Coronary artery (tissue), 2 donors: ENCODE measurements around the gene POFUT2.

Source experiments
- DNase-seq: peaks from one replicate; pipeline ENCODE4 v3.0.0-alpha.2; 2017; ENCODE audit warnings: low spot score
- H3K27ac ChIP-seq, 2 donors: fragments of 200-600 bp; sonication (generic); one replicate each; pipeline ENCODE4 v1.5.1; 2016 to 2019
- H3K4me3 ChIP-seq: fragments of 200-600 bp; sonication (generic); 2 replicates; pipeline ENCODE4 v1.5.1; 2016; ENCODE audit warnings: mild to moderate bottlenecking, moderate library complexity
- CTCF ChIP-seq: fragments of 200-600 bp; sonication (generic); IDR thresholded peaks from one replicate; pipeline ENCODE4 v1.5.1; 2019; ENCODE audit warnings: antibody characterized with exemption

POFUT2 gene

DNA sequence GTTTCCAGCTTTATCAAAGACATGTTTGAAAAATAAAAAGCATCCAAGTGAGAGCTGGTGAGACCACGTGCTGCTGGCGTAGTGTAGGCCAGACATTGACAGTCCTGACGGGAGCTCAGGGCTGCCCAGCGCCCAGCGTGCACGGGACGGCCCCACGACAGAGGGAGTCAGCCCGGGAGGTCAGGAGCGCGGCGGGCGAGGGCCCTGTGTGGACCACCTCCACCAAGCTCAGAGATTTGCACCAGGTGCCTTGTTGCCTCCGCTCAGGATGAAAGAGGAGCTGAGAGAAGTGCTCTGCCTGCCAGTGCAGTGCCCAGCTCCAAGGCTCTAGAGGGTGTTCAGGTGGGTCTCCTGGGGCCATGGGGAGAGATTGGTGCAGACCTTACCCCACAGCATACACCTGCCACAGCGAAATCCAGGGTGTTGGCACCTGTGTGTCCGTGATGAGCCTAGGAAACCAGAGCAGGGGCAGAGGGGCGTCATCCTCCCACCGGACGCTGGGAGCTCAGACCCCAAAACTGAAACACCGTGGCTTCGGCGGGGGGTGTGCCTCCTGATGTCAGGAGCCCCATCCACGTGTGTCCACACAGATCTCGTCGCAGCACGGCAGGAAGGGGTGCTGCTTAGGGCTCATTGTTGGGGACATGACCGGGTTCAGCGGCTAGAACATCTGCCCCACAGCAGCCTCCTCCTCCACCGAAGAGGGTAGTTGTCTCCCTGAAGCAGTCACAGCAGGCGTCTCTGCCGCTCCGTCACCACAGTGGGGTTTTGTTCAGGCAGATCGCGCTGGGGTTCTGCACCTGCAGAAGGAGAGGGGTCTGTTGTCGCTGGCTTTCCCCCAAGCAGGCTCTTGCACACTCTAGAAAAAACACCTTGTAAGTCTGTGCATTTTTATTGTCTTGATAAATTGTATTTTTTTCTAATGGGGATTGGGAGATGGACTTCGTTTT, 64.2 kb downstream of the POFUT2 start:
- no peak overlapping the region for H3K4me3 ChIP-seq
- TF ChIP-seq CTCF = no peak
- no peak for DNase-seq
- no peak overlapping the region for H3K27ac ChIP-seq

- TF ChIP-seq CTCF = no peak
- DNase-seq = no peak
Measured at GRCh38 chr21:45222001-45222400, 65.7 kb downstream of the POFUT2 start.

GRCh38 chr21:45220714-45221490, 66.8 kb downstream of the POFUT2 start:
- H3K4me3 ChIP-seq = no peak overlapping the region
- peak overlapping the region in 1 of 2 donors; percentile 59 for H3K27ac ChIP-seq
- DNase-seq = no peak
- TF ChIP-seq CTCF = no peak

More at GRCh38 chr21:45222001-45222400, 65.7 kb downstream of the POFUT2 start:
- H3K4me3 ChIP-seq = no peak overlapping the region
- H3K27ac ChIP-seq = no peak overlapping the region

DNA sequence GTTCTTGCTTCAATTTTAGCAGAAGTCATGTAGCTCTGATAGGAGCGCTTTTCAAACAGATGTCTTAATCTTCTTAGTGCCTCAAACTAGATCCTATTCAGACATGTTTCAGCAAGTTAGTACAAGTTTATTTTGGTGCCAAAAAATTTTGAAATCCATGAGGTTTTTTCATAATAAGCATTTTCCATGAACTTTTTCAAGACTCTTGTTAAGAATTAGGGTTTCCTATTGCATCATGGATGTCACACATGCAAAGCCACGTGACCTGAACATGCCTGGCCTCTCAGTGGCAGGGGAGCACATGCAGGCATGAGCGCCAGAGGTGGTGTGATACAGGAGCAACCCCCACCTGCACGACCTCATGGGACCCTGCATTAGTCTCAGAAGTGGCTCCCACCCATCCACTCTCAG, 67.6 kb downstream of the POFUT2 start:
- no peak for DNase-seq
- no peak overlapping the region for H3K4me3 ChIP-seq
- no peak for TF ChIP-seq CTCF
- H3K27ac ChIP-seq = peak overlapping the region in 1 of 2 donors; percentile 59

GRCh38 chr21:45219517-45219916, 68.2 kb downstream of the POFUT2 start:
- no peak overlapping the region for H3K27ac ChIP-seq
- TF ChIP-seq CTCF = no peak
- H3K4me3 ChIP-seq = no peak overlapping the region
- no peak for DNase-seq

- Histone ChIP-seq H3K4me3 (no peak overlapping the region), H3K27ac (no peak overlapping the region)
- no peak for DNase-seq
- no peak for TF ChIP-seq CTCF
Measured at GRCh38 chr21:45217010-45217409, 70.7 kb downstream of the POFUT2 start.
